IgD-negative memory B cell (primary cell): ENCODE data around the gene ADI1. TPM values are rescaled to one million over a fixed set of nuclear protein-coding genes. Genes with fewer than 3 reads are reported as not detected.
A peak's percentile ranks its signal among the peaks of the same experiment; 100 is the strongest.
"Not testable (repeated sequence)": the region's sequence is repeated elsewhere in the genome, so short reads cannot be mapped to it uniquely, and the experiment has no call there.

Experiments
- H3K27ac Mint-ChIP-seq, 3 donors: one replicate each; pipeline ENCODE4 v1.8.0; 2020 to 2022; ENCODE audit warnings: mild to moderate bottlenecking in 3 of 3, mixed read lengths in 3 of 3, moderate library complexity in 1 of 3
- H3K27me3 Mint-ChIP-seq: one replicate; pipeline ENCODE4 v1.8.0; 2021; ENCODE audit warnings: mixed read lengths
- H3K36me3 Mint-ChIP-seq: one replicate; pipeline ENCODE4 v1.8.0; 2020; ENCODE audit warnings: mild to moderate bottlenecking, mixed read lengths
- H3K4me1 Mint-ChIP-seq, 3 donors: one replicate each; pipeline ENCODE4 v1.8.0; 2020 to 2022; ENCODE audit warnings: mixed read lengths in 3 of 3, mild to moderate bottlenecking in 1 of 3
- H3K4me3 Mint-ChIP-seq, 4 donors: one replicate each; pipeline ENCODE4 v1.8.0; 2020 to 2022; ENCODE audit warnings: mild to moderate bottlenecking in 4 of 4, mixed read lengths in 4 of 4, moderate library complexity in 3 of 4
- H3K9me3 Mint-ChIP-seq, 3 donors: one replicate each; pipeline ENCODE4 v1.8.0; 2020 to 2021; ENCODE audit warnings: mixed read lengths in 3 of 3, mild to moderate bottlenecking in 1 of 3
- polyA plus RNA-seq: library from polyadenylated mRNA; unstranded; fragments of 300-500 nt; fragmentation: Illumina TruSeq; gene quantifications from one replicate; pipeline ENCODE4 v1.2.3, GENCODE V29; 2021

ADI1 gene
- polyA plus RNA-seq, 1 donor from 2014 or later = 38.2 TPM

DNA sequence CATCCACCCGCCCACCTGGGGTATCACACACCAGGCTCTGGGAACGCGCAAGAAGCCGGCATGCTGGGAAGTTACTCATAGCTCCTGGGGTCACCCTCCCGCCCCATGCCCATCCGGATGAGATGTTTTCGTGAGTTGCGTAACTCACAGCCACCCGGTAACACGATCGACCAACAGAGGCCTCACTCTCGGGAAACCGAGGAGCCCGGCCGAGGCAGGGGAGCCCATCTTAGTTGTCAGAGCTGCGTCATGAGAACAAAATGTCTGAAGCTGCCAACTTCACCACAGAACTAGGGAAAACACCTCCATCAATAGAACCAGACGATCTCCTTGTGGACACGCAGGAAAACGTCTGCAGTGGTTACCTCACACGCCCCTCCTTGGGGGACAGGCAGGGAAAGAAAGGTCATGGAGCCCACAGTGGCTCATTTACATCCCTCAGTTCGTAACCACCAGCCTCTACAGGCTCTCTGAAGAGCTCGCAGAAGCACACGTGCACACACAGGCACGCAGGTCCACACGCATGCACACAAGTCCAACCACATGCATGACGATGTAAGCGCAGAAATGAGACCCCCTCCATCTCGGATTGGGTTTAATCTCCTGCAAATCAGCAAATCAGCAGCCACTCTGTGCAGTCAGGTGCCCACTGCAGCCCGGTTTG is 26.2 kb downstream of the ADI1 start:
- Mint-ChIP-seq H3K4me3 (no peak overlapping the region), H3K9me3 (no peaks in the 10 kb centered on the region), H3K4me1 (no peaks in the 10 kb centered on the region), H3K36me3 (peaks cover 9% of the 10 kb centered on the region), H3K27me3 (no peaks in the 10 kb centered on the region), H3K27ac (no peak overlapping the region)

GRCh38 chr2:3492475-3492787 is 26.9 kb downstream of the ADI1 start:
- not testable (repeated sequence) for H3K9me3 Mint-ChIP-seq, H3K4me3 Mint-ChIP-seq, H3K27me3 Mint-ChIP-seq, H3K4me1 Mint-ChIP-seq, H3K27ac Mint-ChIP-seq, H3K36me3 Mint-ChIP-seq

GRCh38 chr2:3491716-3492474 is 27.4 kb downstream of the ADI1 start:
- H3K4me1 Mint-ChIP-seq = no peaks in the 10 kb centered on the region
- no peaks in the 10 kb centered on the region for H3K27me3 Mint-ChIP-seq
- H3K36me3 Mint-ChIP-seq = peaks cover 5% of the 10 kb centered on the region
- H3K9me3 Mint-ChIP-seq = no peaks in the 10 kb centered on the region
- H3K27ac Mint-ChIP-seq = no peak overlapping the region
- no peak overlapping the region for H3K4me3 Mint-ChIP-seq

DNA sequence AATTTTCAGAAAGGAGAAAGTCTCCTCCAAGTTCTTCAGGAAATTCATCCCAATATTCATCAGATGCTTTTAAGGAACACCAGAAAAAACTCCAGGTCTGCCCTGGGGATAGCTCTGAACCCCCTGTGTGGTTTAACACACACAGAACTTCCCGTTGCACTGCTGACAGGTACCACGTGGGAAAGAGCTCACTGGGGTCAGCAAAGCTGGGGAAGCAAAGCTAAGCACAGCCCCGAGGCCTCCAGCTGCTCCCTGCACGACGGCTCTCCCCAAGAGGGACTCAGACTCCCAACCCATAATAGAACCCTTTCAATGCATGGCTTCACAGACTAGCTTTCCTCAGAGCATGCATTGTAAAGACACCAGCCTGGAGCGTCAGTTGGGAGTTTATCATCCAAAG is 28.0 kb downstream of the ADI1 start:
- no peak overlapping the region for H3K4me3 Mint-ChIP-seq
- H3K9me3 Mint-ChIP-seq = no peaks in the 10 kb centered on the region
- H3K27me3 Mint-ChIP-seq = no peaks in the 10 kb centered on the region
- peaks cover 4% of the 10 kb centered on the region for H3K36me3 Mint-ChIP-seq
- no peak overlapping the region for H3K27ac Mint-ChIP-seq
- no peaks in the 10 kb centered on the region for H3K4me1 Mint-ChIP-seq

DNA sequence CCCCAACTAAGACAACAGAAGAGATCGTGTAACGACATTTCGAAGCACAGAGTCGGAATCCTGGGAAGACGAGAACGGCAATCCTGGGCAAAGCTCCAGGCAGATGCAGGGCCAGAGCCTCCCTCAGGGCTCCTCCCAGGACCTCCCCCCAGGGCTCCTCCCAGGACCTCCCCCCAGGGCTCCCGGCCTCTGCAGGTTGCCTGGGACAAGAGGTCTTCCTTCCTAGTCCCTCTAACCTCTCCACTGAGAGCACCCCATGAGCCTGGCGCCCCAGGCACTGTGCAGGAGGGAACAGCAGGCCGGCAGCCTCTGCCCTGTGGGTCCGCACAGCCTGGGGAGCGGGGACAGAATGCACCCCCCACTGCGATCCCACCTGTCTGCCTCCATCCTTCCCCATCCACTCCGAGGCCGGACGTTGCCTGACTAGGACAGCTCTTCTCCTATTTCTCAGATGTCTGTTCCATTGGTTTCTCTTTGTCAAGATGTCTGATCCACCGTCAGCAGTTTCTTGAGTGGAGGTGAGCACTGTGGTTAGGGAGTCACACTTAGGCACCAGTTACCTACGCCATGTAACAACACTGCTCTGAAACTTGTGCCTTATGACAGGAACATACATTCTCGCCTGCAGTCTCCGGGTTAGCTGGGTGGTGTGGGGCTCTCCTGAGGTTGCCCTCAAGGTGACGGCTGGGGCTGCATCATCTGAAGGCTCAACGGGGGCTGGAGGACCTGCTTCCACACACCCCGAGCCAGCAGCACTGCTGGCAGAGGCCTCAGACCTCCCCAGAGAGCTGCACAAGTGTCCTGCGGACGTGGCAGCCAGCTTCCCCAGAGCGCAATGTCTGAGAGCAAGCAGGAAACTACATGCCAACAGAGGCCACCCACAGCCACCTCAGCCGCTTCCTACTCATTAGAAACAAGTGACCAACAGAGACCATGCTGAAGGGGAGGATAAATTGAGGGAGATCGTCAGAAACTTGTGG is 28.9 kb downstream of the ADI1 start:
- H3K27me3 Mint-ChIP-seq = no peaks in the 10 kb centered on the region
- no peaks in the 10 kb centered on the region for H3K36me3 Mint-ChIP-seq
- H3K9me3 Mint-ChIP-seq = no peaks in the 10 kb centered on the region
- H3K4me1 Mint-ChIP-seq = no peaks in the 10 kb centered on the region
- peak overlapping the region in 1 of 4 donors; percentile 54 for H3K4me3 Mint-ChIP-seq
- H3K27ac Mint-ChIP-seq = no peak overlapping the region

GRCh38 chr2:3489764-3490115 is 29.6 kb downstream of the ADI1 start:
- no peaks in the 10 kb centered on the region for H3K4me1 Mint-ChIP-seq
- H3K9me3 Mint-ChIP-seq = no peaks in the 10 kb centered on the region
- no peak overlapping the region for H3K27ac Mint-ChIP-seq
- H3K4me3 Mint-ChIP-seq = no peak overlapping the region
- no peaks in the 10 kb centered on the region for H3K27me3 Mint-ChIP-seq
- H3K36me3 Mint-ChIP-seq = no peaks in the 10 kb centered on the region

DNA sequence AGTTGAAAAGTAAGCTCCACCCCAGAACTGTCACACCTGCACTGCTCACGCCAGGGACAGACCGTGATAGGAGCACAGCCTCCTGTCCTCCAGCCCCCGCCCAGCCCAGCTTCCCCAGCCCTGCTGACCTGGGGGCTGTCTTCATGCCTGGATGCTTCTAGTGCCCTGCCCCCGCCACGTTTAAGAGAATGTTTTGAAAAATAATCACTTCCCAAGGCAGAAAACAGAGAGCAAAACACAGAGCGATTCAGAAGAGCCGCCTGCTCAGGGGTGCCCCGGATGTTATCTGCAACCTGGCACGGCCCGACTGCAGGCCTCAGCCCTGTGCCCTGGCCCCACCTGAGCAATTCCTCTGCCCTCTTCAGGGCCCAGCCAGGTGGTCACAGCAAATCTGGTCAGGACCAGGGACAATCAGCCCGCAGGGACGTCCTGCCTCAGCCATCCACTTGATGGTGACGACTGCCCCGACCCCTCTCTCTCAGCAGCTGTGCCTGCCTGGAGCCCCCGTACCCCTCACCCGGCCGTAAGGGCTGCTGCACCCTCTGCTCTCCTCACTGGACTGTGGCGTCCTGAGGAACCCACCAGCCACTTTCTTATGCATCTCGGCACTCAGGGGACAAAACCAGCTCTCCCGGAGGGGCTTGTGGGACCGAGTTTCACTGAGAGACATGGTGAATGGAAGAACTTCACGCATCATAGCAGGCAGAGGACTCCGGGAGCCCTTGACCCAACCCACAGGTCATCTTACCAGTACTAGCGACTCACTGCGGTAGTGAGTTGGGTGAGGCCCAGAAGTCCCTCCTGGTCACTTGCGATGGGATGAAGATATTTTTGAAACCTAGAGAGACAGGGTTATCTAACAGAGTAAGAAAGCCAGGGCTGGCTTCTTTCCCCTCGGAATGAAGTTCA is 30.2 kb downstream of the ADI1 start:
- H3K27ac Mint-ChIP-seq = no peak overlapping the region
- H3K4me3 Mint-ChIP-seq = no peak overlapping the region
- no peaks in the 10 kb centered on the region for H3K9me3 Mint-ChIP-seq
- H3K27me3 Mint-ChIP-seq = no peaks in the 10 kb centered on the region
- no peaks in the 10 kb centered on the region for H3K4me1 Mint-ChIP-seq
- H3K36me3 Mint-ChIP-seq = no peaks in the 10 kb centered on the region

GRCh38 chr2:3488061-3488531 is 31.2 kb downstream of the ADI1 start:
- H3K27me3 Mint-ChIP-seq = no peaks in the 10 kb centered on the region
- H3K4me3 Mint-ChIP-seq = no peak overlapping the region
- H3K9me3 Mint-ChIP-seq = no peaks in the 10 kb centered on the region
- no peak overlapping the region for H3K27ac Mint-ChIP-seq
- H3K36me3 Mint-ChIP-seq = peaks cover 1% of the 10 kb centered on the region
- no peaks in the 10 kb centered on the region for H3K4me1 Mint-ChIP-seq

- Mint-ChIP-seq H3K9me3 (no peaks in the 10 kb centered on the region), H3K27ac (no peak overlapping the region), H3K27me3 (no peaks in the 10 kb centered on the region), H3K36me3 (peaks cover 4% of the 10 kb centered on the region), H3K4me1 (peaks cover 0 to 2% (median 0%) of the 10 kb centered on the region in 3 donors), H3K4me3 (no peak overlapping the region)
Observed at GRCh38 chr2:3487432-3487831, 31.9 kb downstream of the ADI1 start.

GRCh38 chr2:3487028-3487425 is 32.3 kb downstream of the ADI1 start:
- Mint-ChIP-seq H3K9me3 (no peaks in the 10 kb centered on the region), H3K27ac (no peak overlapping the region), H3K27me3 (no peaks in the 10 kb centered on the region), H3K4me3 (no peak overlapping the region), H3K36me3 (peaks cover 4% of the 10 kb centered on the region), H3K4me1 (peaks cover 0 to 2% (median 0%) of the 10 kb centered on the region in 3 donors)

GRCh38 chr2:3486047-3487027 is 33.0 kb downstream of the ADI1 start:
- peaks cover 0 to 2% (median 0%) of the 10 kb centered on the region in 3 donors for H3K4me1 Mint-ChIP-seq
- H3K36me3 Mint-ChIP-seq = peaks cover 4% of the 10 kb centered on the region
- no peak overlapping the region for H3K27ac Mint-ChIP-seq
- H3K4me3 Mint-ChIP-seq = no peak overlapping the region
- H3K9me3 Mint-ChIP-seq = no peaks in the 10 kb centered on the region
- no peaks in the 10 kb centered on the region for H3K27me3 Mint-ChIP-seq

- no peaks in the 10 kb centered on the region for H3K9me3 Mint-ChIP-seq
- H3K36me3 Mint-ChIP-seq = peaks cover 8% of the 10 kb centered on the region
- H3K4me3 Mint-ChIP-seq = no peak overlapping the region
- no peak overlapping the region for H3K27ac Mint-ChIP-seq
- peaks cover 5 to 7% (median 5%) of the 10 kb centered on the region in 3 donors for H3K4me1 Mint-ChIP-seq
- H3K27me3 Mint-ChIP-seq = no peaks in the 10 kb centered on the region
Observed at GRCh38 chr2:3485166-3485565, 34.2 kb downstream of the ADI1 start.
